ENCODE results near the gene MCL1. TPM values are rescaled to one million over a fixed set of nuclear protein-coding genes. Genes with fewer than 3 reads are reported as not detected.
A peak's percentile ranks its signal among the peaks of the same experiment; 100 is the strongest.

The MCL1 gene
- total and polyA plus RNA-seq, 2 of the 13 experiments (the other 11 are each of a cell fraction or from before 2014, with no cell fraction given) = 69.5 to 125 TPM

DNA sequence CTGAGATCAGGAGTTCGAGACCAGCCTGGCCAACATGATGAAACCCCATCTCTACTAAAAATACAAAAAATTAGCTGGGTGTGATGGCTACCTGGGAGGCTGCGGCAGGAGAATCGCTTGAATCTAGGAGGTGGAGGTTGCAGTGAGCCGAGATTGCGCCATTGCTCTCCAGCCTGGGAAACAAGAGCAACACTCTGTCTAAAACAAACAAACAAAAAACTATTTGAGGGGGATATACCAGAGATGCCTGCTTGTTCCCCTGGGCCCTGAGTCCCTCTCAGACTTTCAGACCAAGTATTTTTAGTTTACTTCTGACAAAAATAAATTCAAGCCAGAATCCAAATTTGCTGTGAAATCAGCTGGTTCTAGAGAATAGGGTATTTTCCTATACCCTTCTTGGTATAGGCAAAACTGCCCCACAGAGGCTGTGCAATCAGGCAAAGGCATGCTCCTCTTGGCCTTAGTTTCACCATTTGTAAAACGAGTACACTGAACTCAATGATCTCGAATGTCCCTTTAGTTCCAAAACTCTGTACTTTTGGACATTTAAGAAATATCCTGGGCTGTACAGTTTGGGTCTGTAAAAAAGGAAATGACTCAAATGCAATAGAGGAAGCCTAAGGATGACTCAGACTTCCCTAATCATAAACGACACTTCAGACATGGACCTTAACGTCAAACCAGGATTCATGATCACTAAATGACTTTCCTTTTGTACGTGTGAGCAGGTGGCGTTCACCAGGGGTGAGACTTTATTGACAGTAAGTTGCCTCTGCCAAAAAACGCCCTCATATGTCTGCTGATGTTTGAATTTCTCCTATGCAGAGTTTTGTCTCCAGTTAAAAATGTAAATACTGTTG lies 33.9 kb upstream of the MCL1 start (continued):
- TF ChIP-seq PCBP2 (optimal IDR thresholded peaks at IDR 0.05; ENCODE audit: low read depth, low read length, poor library complexity, severe bottlenecking) = no peak
- peak; percentile 26; the same call in 1 of the 2 replicates for TF ChIP-seq TAF1 (CRISPR knock-in tag; IDR thresholded peaks at IDR 0.05)
- TF ChIP-seq, protein P1, sequence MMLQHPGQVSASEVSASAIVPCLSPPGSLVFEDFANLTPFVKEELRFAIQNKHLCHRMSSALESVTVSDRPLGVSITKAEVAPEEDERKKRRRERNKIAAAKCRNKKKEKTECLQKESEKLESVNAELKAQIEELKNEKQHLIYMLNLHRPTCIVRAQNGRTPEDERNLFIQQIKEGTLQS (CRISPR knock-in tag; IDR thresholded peaks at IDR 0.05) = peak; percentile 77; the same call in 1 of the 2 replicates
- TF ChIP-seq, protein P2, sequence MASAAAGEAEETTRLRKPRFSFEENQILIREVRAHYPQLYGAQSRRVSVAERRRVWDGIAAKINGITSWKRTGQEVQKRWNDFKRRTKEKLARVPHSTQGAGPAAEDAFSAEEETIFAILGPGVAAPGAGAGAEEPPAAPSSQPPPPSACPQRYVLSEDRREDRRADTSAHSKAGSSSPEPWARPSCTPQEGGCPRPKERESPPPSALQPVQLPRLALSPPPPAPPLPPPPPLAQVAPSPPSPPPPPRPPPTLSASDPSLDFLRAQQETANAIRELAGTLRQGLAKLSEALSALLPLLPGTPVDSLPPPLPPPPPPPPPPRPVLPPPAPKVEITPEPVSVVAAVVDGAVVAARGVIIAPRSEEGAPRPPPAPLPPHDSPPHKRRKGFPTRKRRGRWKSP (CRISPR knock-in tag; IDR thresholded peaks at IDR 0.05) = no peak
- TF ChIP-seq, protein P3, sequence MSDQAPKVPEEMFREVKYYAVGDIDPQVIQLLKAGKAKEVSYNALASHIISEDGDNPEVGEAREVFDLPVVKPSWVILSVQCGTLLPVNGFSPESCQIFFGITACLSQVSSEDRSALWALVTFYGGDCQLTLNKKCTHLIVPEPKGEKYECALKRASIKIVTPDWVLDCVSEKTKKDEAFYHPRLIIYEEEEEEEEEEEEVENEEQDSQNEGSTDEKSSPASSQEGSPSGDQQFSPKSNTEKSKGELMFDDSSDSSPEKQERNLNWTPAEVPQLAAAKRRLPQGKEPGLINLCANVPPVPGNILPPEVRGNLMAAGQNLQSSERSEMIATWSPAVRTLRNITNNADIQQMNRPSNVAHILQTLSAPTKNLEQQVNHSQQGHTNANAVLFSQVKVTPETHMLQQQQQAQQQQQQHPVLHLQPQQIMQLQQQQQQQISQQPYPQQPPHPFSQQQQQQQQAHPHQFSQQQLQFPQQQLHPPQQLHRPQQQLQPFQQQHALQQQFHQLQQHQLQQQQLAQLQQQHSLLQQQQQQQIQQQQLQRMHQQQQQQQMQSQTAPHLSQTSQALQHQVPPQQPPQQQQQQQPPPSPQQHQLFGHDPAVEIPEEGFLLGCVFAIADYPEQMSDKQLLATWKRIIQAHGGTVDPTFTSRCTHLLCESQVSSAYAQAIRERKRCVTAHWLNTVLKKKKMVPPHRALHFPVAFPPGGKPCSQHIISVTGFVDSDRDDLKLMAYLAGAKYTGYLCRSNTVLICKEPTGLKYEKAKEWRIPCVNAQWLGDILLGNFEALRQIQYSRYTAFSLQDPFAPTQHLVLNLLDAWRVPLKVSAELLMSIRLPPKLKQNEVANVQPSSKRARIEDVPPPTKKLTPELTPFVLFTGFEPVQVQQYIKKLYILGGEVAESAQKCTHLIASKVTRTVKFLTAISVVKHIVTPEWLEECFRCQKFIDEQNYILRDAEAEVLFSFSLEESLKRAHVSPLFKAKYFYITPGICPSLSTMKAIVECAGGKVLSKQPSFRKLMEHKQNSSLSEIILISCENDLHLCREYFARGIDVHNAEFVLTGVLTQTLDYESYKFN (CRISPR knock-in tag; conservative IDR thresholded peaks at IDR 0.05) = 0 out of 2 replicates have a peak, but pooled peaks have one; percentile 14
- no peak for TF ChIP-seq ZFP37 (CRISPR knock-in tag; IDR thresholded peaks at IDR 0.05; ENCODE audit: borderline replicate concordance)
- no peak for TF ChIP-seq ZNF263 (CRISPR knock-in tag; IDR thresholded peaks at IDR 0.05)
- no peak for TF ChIP-seq ZNF607 (CRISPR knock-in tag; IDR thresholded peaks at IDR 0.05; ENCODE audit: borderline replicate concordance)
- peak; percentile 83; the same call in 1 of the 2 replicates for TF ChIP-seq ZBTB21 (CRISPR knock-in tag; IDR thresholded peaks at IDR 0.05)
- no peak for TF ChIP-seq RFXAP (CRISPR knock-in tag; IDR thresholded peaks at IDR 0.05; ENCODE audit: borderline replicate concordance)
- no peak for TF ChIP-seq FOXM1 (CRISPR knock-in tag; IDR thresholded peaks at IDR 0.05)
- TF ChIP-seq FOSL1 (CRISPR knock-in tag; IDR thresholded peaks at IDR 0.05; ENCODE audit: borderline replicate concordance) = peak; percentile 68; the same call in 1 of the 2 replicates
- peak; percentile 77 for TF ChIP-seq MED1 (CRISPR knock-in tag; IDR thresholded peaks at IDR 0.05)
- TF ChIP-seq CEBPG (CRISPR knock-in tag; IDR thresholded peaks at IDR 0.05) = peak; percentile 77
- TF ChIP-seq RCOR2 (CRISPR knock-in tag; IDR thresholded peaks at IDR 0.05) = 0 out of 2 replicates have a peak, but pooled peaks have one; percentile 20
- peak; percentile 62; the same call in 1 of the 2 replicates for TF ChIP-seq JUNB (CRISPR knock-in tag; IDR thresholded peaks at IDR 0.05; ENCODE audit: borderline replicate concordance)
- 0 out of 2 replicates have a peak, but pooled peaks have one; percentile 16 for TF ChIP-seq IRF2 (CRISPR knock-in tag; IDR thresholded peaks at IDR 0.05)
- TF ChIP-seq GABPA (IDR thresholded peaks at IDR 0.05; ENCODE audit: low read depth, low read length) = no peak
- peak; percentile 65 for TF ChIP-seq GABPA (CRISPR knock-in tag; IDR thresholded peaks at IDR 0.05; ENCODE audit: low read depth)
- TF ChIP-seq ZNF562 (CRISPR knock-in tag; IDR thresholded peaks at IDR 0.05; ENCODE audit: borderline replicate concordance) = no peak
- no peak for TF ChIP-seq ZNF773 (CRISPR knock-in tag; IDR thresholded peaks at IDR 0.05; ENCODE audit: borderline replicate concordance)
- TF ChIP-seq ZBTB38 (CRISPR knock-in tag; IDR thresholded peaks at IDR 0.05) = peak; percentile 50; the same call in 1 of the 2 replicates
- TF ChIP-seq ZNF282 (IDR thresholded peaks at IDR 0.05; ENCODE audit: partially characterized antibody) = no peak
- TF ChIP-seq, protein P4, sequence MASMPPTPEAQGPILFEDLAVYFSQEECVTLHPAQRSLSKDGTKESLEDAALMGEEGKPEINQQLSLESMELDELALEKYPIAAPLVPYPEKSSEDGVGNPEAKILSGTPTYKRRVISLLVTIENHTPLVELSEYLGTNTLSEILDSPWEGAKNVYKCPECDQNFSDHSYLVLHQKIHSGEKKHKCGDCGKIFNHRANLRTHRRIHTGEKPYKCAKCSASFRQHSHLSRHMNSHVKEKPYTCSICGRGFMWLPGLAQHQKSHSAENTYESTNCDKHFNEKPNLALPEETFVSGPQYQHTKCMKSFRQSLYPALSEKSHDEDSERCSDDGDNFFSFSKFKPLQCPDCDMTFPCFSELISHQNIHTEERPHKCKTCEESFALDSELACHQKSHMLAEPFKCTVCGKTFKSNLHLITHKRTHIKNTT (CRISPR knock-in tag; IDR thresholded peaks at IDR 0.05) = no peak
